ENCODE measurements around the gene PTCHD1. TPM values are rescaled to one million over a fixed set of nuclear protein-coding genes. Genes with fewer than 3 reads are reported as not detected.

The PTCHD1 gene
- total and polyA plus RNA-seq, 8 donors, result under 0.01 to 0.16 (median 0.04) TPM; not detected in 1

- Histone ChIP-seq H3K4me3 (no peak overlapping the region), H3K27me3 (no peaks in the 10 kb centered on the region), H3K9me3 (no peaks in the 10 kb centered on the region), H3K36me3 (no peaks in the 10 kb centered on the region), H3K4me1 (no peaks in the 10 kb centered on the region), H3K27ac (no peak overlapping the region)
- 88 to 89% methylated on average over 1 of the region's 1 CpG for WGBS, 2 donors
- DNase-seq (peak in 3 of 6 donors; percentile 39 to 47 (median 42)), FAIRE-seq (no peak), ATAC-seq (peak; percentile 64 to 90 (median 76))
- TF ChIP-seq CTCF (IDR thresholded peaks at IDR 0.05), result no peak
- intact Hi-C loops (cut with DNase I), result no loop called here
Observed at GRCh38 chrX:23394421-23394820, 59.8 kb downstream of the PTCHD1 start.

GRCh38 chrX:23396263-23396662 lies 61.6 kb downstream of the PTCHD1 start:
- ATAC-seq, result no peak
- no peaks in the 10 kb centered on the region for H3K27me3 ChIP-seq
- no peak for TF ChIP-seq CTCF (IDR thresholded peaks at IDR 0.05)
- no peak for FAIRE-seq
- no peaks in the 10 kb centered on the region for H3K36me3 ChIP-seq
- WGBS, 2 donors, result 47 to 56% methylated on average over 5 of the region's 5 CpGs
- no peak overlapping the region for H3K27ac ChIP-seq
- intact Hi-C loops (cut with DNase I), result no loop called here
- no peak overlapping the region for H3K4me3 ChIP-seq
- H3K9me3 ChIP-seq, result no peaks in the 10 kb centered on the region
- DNase-seq, result no peak
- no peaks in the 10 kb centered on the region for H3K4me1 ChIP-seq

GRCh38 chrX:23398570-23398969 lies 63.9 kb downstream of the PTCHD1 start:
- H3K36me3 ChIP-seq, result no peaks in the 10 kb centered on the region
- no peak overlapping the region for H3K4me3 ChIP-seq
- no peaks in the 10 kb centered on the region for H3K9me3 ChIP-seq
- no peak for TF ChIP-seq CTCF (IDR thresholded peaks at IDR 0.05)
- WGBS, 2 donors, result 62 to 83% methylated on average over 8 of the region's 8 CpGs
- H3K27ac ChIP-seq, result no peak overlapping the region
- no peak for ATAC-seq
- no peak for FAIRE-seq
- no peaks in the 10 kb centered on the region for H3K4me1 ChIP-seq
- no peak for DNase-seq
- no peaks in the 10 kb centered on the region for H3K27me3 ChIP-seq
- intact Hi-C loops (cut with DNase I), result no loop called here

- Histone ChIP-seq H3K4me1 (no peaks in the 10 kb centered on the region), H3K27ac (no peak overlapping the region), H3K36me3 (no peaks in the 10 kb centered on the region), H3K9me3 (no peaks in the 10 kb centered on the region), H3K4me3 (no peak overlapping the region), H3K27me3 (peaks cover 0 to 8% (median 0%) of the 10 kb centered on the region in 4 donors)
- no peak for TF ChIP-seq CTCF (IDR thresholded peaks at IDR 0.05)
- intact Hi-C loops (cut with DNase I), result no loop called here
- DNase-seq (no peak), ATAC-seq (no peak), FAIRE-seq (peak; percentile 92)
- WGBS, 2 donors, result 38 to 48% methylated on average over 6 of the region's 6 CpGs
Observed at GRCh38 chrX:23403849-23404248, 69.2 kb downstream of the PTCHD1 start.

- H3K4me1 ChIP-seq, result no peaks in the 10 kb centered on the region
- H3K27me3 ChIP-seq, result no peaks in the 10 kb centered on the region
- WGBS, 2 donors, result 59% methylated on average over 1 of the region's 1 CpG
- no peak overlapping the region for H3K27ac ChIP-seq
- no peak for TF ChIP-seq CTCF (IDR thresholded peaks at IDR 0.05)
- H3K36me3 ChIP-seq, result no peaks in the 10 kb centered on the region
- intact Hi-C loops (cut with DNase I), result no loop called here
- no peaks in the 10 kb centered on the region for H3K9me3 ChIP-seq
- FAIRE-seq (peak; percentile 88), ATAC-seq (no peak), DNase-seq (no peak)
- no peak overlapping the region for H3K4me3 ChIP-seq
Observed at GRCh38 chrX:23422912-23423311, 88.3 kb downstream of the PTCHD1 start.
